GM21526 (cell line): ENCODE data around the gene C1orf210.

Experiments used
- ATAC-seq: cut with Tn5 transposase; IDR thresholded peaks from one replicate; pipeline ENCODE4 v1.9.1; 2021; ENCODE audit warnings: moderate library complexity; ENCODE audit not compliant: unreplicated experiment, low FRiP score

The C1orf210 gene

DNA sequence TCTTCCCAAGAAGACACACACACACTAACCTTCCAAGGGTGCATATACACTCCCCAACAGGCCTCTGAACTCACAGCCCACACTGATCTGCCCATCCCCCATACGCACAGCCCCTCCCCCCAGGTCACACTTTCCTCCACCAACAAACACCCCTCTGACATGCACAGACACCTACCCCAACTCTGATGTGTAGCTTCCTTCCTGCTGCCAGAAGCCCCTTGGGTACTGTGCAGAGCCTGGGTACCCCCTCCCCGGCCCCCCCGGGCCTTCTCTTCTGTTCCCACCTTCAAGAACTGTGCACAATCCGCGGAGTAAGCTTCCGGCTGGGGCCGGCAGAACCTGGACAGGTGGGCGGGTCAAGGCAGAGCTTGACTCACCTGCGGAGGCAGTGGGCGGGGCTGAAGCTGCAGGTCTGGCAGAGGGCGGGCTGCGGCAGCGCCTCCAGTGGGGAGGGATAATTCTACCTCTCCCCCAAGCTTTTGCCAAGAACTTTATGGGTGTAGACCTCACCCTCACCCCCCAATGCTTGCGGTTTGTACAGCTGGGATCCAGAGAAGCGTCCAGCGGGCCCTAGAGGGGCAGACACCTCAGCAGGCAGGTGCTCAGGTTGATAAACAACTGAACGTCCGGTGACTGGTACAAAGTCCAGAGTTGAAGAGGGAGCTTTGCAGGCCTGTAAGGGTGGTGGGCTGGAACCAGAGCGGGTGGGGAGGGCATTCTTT is at the start of gene C1orf210:
Gene C1orf210, minus strand, starts transcription at position 313 of the 722 bp plus-strand sequence. CDS start 2,311 bp downstream, outside the sequence.
- ATAC-seq: no peak

DNA sequence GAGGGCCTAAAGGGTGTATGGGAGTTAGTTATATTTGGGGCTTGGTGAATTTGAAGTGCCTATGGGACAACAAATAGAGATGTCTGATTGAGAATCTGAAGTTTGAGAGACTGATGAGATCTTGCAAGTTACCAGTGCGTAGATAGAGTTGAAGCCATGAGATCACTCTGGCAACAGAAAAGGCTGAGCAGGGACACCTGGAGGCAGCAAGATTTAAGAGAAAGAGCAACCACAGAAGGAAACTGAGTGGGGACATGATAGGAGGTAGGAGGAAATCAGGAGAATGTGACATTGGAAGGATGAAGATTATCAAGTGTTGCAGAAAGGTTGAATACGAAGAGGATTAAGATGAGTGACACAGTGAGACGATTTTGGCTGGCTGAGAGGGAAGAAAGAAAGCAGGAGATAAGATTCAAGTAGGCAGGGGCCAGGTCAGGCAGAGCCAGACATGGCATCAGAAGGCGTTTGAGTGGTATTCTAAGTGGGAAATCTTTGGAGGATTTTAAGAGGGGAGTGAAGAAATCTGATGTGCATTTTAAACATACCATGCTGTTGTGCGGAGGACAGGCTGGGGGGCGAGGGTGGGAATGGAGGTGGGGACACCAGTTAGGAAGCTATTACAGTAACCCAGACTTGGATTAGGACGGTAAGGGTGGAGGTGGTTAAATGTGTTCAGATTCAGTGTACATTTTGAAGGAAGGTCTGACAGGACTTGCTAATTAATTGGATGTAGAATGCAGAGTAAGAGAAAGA is 49.2 kb upstream of the C1orf210 start:
- no peak for ATAC-seq

DNA sequence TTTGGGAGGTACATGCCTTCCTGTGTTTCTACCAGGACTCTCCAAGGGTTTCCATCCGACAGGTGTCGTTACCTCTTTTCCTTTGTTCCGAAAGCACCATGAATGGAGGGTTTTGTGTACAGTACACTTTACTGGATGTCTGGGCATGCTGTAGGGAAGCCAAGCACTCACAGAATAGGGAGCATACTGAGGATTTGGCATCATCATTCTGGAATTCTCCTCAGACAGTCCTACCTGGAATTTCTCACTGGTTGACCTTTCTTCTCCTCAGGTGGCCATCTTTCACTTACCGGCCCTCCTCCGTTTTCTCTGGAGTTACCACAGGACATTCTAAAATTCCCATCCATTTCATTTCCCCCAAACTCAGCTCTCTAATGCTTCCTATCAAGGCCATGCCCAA is 46.3 kb upstream of the C1orf210 start:
- no peak for ATAC-seq

DNA sequence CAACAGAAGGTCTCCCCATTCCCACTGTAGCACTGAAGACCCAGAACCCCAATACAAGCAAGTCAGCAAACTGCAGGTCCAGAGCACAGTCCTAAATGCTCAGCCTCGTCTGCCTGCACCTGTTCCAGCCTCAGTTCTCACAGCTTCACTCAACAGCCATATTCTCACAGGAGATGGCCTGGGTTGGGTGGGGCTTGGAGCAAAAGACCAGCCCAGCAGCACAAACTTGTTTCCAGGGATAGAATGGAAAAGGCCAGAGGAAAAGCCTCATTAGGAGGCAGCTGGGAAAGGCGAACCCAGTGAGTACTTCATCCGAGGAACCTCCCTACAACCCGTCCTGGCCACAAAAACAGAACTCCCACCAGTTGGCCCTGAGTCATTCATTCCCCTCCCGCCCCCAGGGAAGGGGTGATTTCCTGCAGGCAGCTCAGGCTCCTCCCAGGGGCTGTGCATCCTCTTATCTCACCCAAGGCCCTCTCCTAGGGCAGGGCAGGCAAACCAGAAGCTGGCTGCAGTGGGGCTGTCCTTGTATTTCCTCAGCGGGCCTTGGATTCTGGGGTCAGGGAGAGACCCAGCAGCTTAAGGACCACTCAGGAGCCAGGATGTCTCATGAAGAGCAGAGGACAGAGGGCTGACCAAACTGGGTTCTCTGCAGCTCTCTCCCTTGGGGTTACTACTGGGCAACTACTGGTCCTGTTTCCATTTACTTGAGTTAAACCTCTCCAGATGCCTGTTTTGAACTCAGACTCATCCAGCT is 44.8 kb upstream of the C1orf210 start:
- ATAC-seq: no peak

DNA sequence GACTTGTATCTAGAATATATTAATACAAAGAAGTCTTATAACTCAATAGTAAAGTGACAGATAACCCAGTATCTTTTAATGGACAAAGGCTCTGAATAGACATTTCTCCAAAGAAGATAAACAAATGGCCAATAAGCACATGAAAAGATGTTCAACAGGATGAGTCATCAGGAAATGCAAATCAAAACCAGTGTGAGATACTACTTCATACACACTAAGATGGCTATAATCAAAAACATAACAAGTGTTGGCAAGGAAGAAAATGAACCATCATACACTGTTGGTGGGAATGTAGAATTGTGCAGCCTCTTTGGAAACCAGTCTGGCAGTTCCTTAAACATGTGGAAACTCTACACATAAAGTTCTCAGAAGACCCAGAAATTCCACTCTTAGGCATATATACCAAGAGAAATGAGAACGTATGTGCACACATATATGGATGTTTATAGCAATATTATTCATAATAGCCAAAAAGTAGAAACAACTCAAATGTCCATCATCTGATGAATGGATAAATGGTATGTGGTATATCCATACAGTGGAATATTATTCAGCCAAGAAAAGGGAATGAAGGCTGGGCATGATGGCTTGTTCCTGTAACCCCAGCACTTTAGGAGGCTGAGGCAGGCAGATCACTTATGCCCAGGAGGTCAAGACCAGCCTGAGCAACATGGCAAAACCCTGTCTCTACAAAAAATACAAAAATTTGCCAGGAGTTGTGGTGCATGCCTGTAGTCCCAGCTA is 42.3 kb upstream of the C1orf210 start:
- no peak for ATAC-seq

DNA sequence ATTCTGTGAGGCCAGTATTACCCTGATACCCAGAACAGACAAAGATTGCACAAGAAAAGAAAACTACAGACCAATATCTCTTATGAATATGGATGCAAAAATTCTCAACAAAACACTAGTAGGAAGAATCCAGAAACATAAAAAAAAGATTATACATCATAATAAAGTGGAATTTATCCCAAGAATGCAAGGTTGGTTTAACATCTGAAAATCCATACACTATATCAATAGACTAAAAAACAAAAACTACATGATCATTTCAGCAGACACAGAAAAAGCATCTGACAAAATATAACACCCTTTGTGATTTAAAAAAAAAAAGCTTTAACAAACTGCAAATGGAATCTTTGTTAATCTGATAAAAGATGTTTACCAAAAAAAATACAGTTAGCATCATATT is 40.0 kb upstream of the C1orf210 start:
- no peak for ATAC-seq

DNA sequence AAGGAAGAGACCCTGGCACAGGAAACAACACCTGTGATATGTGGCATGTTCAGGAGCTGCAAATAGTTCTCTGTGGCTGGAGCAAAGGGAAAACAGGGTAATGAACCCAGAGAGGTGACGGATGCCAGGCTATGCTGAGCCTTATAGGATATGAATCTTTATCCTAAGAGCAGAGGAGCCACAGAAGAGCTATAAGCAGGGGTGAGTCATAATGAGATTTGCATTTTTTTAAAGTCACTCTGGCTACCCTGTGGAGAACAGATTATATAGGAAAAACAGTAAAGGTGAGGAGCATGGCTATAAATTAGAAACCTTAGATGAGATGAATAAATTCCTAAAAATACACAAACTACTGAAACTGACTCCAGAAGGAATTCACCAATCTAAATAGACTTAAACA is 39.4 kb upstream of the C1orf210 start:
- ATAC-seq: no peak

DNA sequence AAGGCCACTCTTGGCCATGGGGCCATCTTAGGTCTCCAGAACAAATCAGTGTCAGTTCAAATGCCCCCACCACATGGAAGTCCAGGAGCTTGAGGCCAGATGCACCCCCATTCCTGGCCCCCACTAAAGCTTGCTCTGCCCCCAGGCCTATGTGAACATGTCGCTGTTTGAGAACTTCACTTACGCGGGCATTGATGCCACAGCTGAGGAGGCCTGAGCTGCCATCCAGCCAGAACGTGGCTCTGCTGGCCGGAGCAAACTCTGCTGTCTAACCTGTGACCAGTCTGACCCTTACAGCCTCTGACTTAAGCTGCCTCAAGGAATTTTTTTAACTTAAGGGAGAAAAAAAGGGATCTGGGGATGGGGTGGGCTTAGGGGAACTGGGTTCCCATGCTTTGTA is 37.1 kb upstream of the C1orf210 start:
- no peak for ATAC-seq

DNA sequence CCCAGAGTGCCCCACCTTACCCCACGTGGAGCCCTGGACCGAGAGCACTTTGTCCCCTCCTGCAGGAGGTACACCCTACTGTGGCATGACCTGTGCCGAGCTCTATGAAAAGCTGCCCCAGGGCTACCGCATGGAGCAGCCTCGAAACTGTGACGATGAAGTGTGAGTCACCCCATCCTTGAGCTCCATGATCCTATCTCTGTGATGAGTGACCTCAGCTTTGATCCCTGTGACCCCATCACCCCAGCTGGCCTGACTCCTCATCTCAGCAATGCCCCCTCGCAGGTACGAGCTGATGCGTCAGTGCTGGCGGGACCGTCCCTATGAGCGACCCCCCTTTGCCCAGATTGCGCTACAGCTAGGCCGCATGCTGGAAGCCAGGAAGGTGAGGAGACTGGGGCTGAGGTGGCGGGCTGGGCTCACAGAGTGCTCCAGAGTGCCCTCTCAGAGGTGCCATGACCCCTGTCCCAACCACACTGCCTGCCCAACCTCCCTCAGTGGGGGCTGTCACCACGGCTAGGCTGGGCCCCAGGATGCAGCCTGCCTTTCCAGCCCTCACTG is 36.0 kb upstream of the C1orf210 start:
- ATAC-seq: no peak

DNA sequence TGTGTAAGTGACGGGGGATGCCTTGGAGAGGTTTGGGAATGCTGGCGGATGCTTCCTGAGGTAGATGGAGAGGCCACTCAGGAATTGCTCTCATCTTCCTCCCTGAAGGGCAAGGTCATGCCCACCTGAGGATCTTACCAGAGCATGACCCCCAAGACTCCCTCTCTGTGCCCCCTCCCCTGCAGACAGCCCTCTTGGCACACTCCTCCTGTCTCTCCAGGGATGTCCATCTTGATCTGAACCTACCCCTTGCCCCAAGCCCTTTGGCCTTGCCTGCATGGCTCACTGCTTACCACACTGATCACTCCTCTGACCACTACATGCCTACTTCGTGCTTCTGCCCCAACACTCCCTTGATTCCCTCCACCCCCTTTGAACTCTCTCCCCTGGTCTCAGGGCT is 34.4 kb upstream of the C1orf210 start:
- ATAC-seq: no peak

DNA sequence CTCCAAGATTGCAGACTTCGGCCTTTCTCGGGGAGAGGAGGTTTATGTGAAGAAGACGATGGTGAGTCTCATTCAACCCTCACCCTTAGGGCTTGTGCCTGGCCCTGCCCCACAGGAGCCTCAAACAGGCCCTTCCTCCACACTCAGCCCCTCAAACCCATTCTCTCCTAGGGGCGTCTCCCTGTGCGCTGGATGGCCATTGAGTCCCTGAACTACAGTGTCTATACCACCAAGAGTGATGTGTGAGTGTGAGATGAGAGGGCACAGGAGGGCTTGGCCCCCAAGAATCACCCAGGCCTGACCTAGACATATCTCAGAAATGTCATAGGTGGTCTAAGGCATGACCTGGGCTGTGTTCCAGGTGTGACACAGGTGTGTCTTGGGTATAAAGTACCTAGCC is 33.9 kb upstream of the C1orf210 start:
- ATAC-seq: no peak

DNA sequence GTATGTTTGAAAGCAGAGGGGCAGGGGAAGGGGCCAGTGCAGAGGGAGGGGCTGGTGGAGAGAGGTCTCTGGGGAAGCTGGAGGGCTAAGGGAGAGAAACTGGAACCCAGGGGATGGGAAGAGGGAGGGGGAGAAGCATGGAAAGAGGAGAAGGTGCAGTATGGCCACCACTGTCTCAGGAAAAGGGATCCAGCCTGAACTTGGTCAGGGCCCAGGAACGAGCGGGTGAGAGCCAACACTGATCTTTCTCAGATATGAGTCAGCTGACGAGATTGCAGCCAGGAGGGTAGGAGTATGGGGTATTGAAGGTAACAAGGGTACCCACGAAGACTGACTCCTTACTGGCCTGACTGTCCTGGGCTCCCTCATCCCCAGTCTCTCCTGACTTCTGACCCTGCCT is 33.5 kb upstream of the C1orf210 start:
- no peak for ATAC-seq

DNA sequence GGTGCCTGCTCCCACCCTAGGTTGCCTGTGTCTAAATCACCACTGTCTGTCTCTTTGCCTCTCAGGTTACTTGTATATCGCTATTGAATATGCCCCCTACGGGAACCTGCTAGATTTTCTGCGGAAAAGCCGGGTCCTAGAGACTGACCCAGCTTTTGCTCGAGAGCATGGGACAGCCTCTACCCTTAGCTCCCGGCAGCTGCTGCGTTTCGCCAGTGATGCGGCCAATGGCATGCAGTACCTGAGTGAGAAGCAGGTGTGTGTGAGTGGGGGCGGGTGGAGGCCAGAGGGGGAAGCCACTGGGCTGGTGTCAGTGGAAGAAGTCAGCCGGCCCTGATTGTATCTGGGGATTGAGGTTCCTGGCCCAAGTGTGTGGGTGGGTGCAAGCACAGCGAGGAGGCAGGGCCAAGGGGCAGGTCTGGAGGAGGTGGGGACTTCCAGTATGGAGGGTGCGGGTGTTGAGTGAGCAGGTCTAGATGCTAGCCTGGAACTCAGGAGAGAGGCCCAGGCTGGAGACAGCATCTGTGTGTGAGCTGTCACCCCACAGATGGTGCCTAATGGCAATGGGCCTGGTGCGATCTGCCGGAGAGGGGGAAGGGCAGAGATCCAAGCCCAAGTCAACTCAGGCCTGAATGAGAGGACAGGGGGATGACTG is 32.6 kb upstream of the C1orf210 start:
- ATAC-seq: no peak

DNA sequence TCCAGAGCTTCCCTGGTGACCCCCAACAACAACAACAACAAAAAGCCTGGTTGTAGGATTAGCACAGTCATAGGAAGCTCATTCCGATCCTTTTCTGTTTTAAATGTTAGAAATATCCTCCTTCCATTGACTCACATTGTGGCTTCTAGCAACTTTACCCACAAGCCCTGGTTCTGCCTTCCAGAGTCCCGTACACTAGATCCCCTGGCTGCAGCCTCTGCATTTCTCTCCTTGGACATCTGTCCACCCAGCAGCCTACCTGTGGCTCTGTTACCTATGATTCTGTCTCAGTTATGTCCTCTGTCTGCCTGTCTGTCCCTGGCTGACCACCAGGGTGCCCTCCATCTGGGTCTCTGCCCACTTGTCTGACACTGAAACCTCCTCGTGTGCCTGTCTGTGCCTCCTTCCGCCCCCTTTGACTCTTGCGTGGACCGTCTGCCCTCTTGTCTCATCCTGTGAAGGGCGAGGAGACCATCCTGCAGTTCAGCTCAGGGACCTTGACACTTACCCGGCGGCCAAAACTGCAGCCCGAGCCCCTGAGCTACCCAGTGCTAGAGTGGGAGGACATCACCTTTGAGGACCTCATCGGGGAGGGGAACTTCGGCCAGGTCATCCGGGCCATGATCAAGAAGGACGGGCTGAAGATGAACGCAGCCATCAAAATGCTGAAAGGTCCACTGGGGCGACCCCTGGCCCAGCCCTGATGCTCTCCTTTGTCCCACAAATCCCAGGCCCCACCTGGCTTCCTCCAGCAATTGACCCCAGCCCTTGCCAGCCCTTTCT is 31.5 kb upstream of the C1orf210 start:
- ATAC-seq: no peak

DNA sequence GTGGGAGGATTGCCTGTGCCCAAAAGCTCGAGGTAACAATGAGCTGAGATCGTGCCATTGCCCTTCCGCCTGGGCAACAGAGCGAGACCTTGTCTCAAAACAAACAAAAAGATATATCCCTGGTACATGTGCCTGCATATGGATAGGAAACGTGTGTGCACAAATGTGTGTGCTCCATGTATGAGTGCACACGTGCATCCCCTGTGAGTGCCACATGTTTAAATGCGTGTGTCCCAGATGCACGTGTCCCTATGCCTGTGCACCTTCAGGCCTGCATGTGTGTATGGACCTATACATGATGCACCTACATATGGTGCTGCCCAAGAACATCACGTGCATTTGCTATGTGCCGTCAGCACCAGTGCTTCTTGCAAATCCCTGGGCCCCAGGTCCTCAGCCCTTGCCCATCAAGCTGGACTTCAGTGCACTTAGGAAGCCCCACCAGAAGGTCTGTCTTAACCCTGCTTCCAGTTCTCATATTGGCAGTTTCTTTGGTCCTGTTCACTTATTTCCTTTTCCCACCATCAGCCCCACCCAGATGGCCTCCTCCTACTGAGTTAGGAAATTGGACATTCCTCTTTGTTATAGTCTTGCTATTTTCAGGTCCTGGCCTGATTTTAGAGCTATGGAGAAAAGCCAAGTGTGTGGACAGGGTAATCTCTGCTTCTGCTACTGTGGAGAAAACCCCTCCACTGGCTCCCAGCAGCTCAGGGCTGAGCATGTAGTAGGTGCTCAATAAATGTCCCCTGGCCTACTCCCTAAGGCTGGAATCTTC is 30.8 kb upstream of the C1orf210 start:
- ATAC-seq: no peak

DNA sequence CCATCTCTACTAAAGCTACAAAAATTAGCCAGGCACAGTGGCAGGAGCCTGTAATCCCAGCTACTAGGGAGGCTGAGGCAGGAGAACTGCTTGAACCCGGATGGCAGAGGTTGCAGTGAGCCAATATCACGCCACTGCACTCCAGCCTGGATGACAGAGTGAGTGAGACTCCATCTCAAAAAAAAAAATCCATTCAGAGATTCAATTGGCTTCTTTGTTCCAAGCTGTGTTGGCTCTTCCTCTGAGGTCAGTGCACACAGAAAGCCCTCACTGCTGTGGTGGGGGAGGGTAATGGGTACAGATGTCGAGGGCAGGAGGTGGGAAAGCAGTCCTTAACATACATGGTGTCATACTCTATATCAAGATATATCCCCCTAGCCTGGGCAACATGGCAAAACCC is 30.1 kb upstream of the C1orf210 start:
- ATAC-seq: no peak

DNA sequence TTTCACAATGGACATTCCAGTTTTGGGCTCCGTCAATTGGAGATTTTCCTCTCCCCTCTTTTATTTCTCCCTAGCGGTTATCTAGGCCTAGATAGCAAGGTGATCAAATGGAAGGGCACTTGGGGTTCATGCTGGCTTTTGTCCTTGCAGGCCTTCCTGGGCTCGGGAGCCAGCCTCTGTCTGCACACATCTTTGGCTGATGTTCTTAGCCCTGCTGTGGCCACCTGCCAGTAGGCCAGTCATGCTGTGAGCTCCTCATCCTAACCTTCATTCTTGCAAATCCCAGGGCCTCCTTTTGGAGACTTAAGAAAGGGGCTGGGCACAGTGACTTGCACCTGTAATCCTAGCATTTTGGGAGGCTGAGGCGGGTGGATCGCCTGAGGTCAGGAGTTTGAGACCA is 28.9 kb upstream of the C1orf210 start:
- ATAC-seq: no peak

DNA sequence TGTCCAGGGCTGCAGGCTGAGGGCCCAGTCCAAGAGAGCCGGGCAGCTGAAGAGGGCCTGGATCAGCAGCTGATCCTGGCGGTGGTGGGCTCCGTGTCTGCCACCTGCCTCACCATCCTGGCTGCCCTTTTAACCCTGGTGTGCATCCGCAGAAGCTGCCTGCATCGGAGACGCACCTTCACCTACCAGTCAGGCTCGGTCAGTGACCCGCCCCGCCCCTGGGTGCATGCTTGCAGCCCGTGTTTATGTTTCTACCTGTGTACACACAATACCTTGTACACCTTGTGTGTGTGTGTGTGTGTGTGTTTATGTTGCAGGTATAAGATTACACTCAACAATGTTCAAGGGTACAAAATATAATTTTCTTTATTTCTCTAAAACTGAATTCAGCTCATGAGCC is 28.4 kb upstream of the C1orf210 start:
- ATAC-seq: no peak
